Esophagus muscularis mucosa (tissue), 4 donors: Measurements from ENCODE around the gene TPPP. TPM values are rescaled to one million over a fixed set of nuclear protein-coding genes. Genes with fewer than 3 reads are reported as not detected.

Experiments
- DNase-seq: peaks from one replicate; pipeline ENCODE4 v3.0.0-alpha.2; 2017; ENCODE audit errors: extremely low spot score
- H3K27ac ChIP-seq, 4 donors: fragments of 200-600 bp; sonication (generic); replicated peaks in 1 of 4; 1 replicate in 3 of 4; 2 replicates in 1 of 4; pipeline ENCODE4 v1.5.1; 2016 to 2019; ENCODE audit warnings: mild to moderate bottlenecking in 1 of 4
- H3K27me3 ChIP-seq, 4 donors: fragments of 200-600 bp; sonication (generic); one replicate each; pipeline versions ENCODE4 v1.5.1 to v1.6.0; 2016 to 2019
- H3K36me3 ChIP-seq, 4 donors: fragments of 200-600 bp; sonication (generic); one replicate each; pipeline ENCODE4 v1.5.1; 2016 to 2019
- H3K4me1 ChIP-seq, 4 donors: fragments of 200-600 bp; sonication (generic); one replicate each; pipeline ENCODE4 v1.5.1; 2016 to 2019
- H3K4me3 ChIP-seq, 4 donors: fragments of 200-600 bp; sonication (generic); 1 replicate in 2 of 4; 2 replicates in 2 of 4; pipeline ENCODE4 v1.5.1; 2016 to 2019; ENCODE audit warnings: mild to moderate bottlenecking in 4 of 4, moderate library complexity in 1 of 4
- H3K9me3 ChIP-seq, 4 donors: fragments of 200-600 bp; sonication (generic); 1 replicate in 3 of 4; 2 replicates in 1 of 4; pipeline ENCODE4 v1.5.1; 2016 to 2019
- CTCF ChIP-seq, 3 experiments: fragments of 200-600 bp in 2 of 3; fragments of 450-650 bp in 1 of 3; sonication (generic) in 2 of 3; IDR thresholded peaks; one replicate each; pipeline ENCODE4 v1.5.1; 2017 to 2019; ENCODE audit warnings: antibody characterized with exemption in 3 of 3, mild to moderate bottlenecking in 2 of 3, moderate library complexity in 1 of 3
- EP300 ChIP-seq: sonication (generic); formaldehyde crosslinking; IDR thresholded peaks from one replicate; pipeline ENCODE4 v1.6.1; 2017; ENCODE audit warnings: antibody characterized with exemption
- POLR2A ChIP-seq: fragments of 450-650 bp; IDR thresholded peaks from one replicate; pipeline ENCODE4 v1.6.1; 2017; ENCODE audit warnings: antibody characterized with exemption, moderate library complexity, mild to moderate bottlenecking, low read depth
- POLR2AphosphoS5 ChIP-seq, 2 donors: sonication (generic); formaldehyde crosslinking; IDR thresholded peaks; one replicate each; pipeline ENCODE4 v1.6.1; 2017; ENCODE audit warnings: antibody characterized with exemption in 2 of 2
- WGBS: methylation state at CpG from one replicate; pipeline ENCODE4 v1.1.5; 2018; 5-methylcytosine and 5-hydroxymethylcytosine counted together
- intact Hi-C: fragments of 100-400 bp; cut with DNase I; formaldehyde crosslinking; loops from one replicate; pipeline ENCODE4 v1.15.1; 2023
- total RNA-seq, 4 donors: library from RNA; depleted of rRNA; stranded (reverse); fragments of >200 nt; gene quantifications; one replicate each; pipeline versions ENCODE4 v1.1.0 to v1.2.1, GENCODE V29; 2016

TPPP gene
- total RNA-seq, 4 donors from 2014 or later = 19.5 to 45.7 (median 34.5) TPM

- H3K36me3 ChIP-seq = peaks cover 0 to 32% (median 12%) of the 10 kb centered on the region in 4 donors
- 76% methylated on average over 10 of the region's 17 CpGs for WGBS
- H3K4me1 ChIP-seq = no peaks in the 10 kb centered on the region
- H3K27ac ChIP-seq = no peak overlapping the region
- no peak overlapping the region for H3K4me3 ChIP-seq
- H3K9me3 ChIP-seq = peaks cover 0 to 7% (median 0%) of the 10 kb centered on the region in 4 donors
- TF ChIP-seq CTCF (IDR thresholded peaks at IDR 0.05) = no peak
- no peak for TF ChIP-seq EP300
- no peak for TF ChIP-seq POLR2AphosphoS5 (IDR thresholded peaks at IDR 0.05)
- no peak for TF ChIP-seq POLR2A
- intact Hi-C loops = no loop called here
- no peaks in the 10 kb centered on the region for H3K27me3 ChIP-seq
- no peak for DNase-seq
Observed at GRCh38 chr5:654071-654778, 38.9 kb downstream of the TPPP start.

- peaks cover 0 to 23% (median 6%) of the 10 kb centered on the region in 4 donors for H3K36me3 ChIP-seq
- H3K4me3 ChIP-seq = no peak overlapping the region
- peaks cover 0 to 3% (median 0%) of the 10 kb centered on the region in 4 donors for H3K9me3 ChIP-seq
- H3K27me3 ChIP-seq = no peaks in the 10 kb centered on the region
- TF ChIP-seq POLR2AphosphoS5 (IDR thresholded peaks at IDR 0.05) (no peak), EP300 (no peak), POLR2A (no peak), CTCF (IDR thresholded peaks at IDR 0.05) (no peak)
- no peak for DNase-seq
- H3K27ac ChIP-seq = no peak overlapping the region
- intact Hi-C loops = no loop called here
- WGBS = 75% methylated on average over 8 of the region's 11 CpGs
- H3K4me1 ChIP-seq = no peaks in the 10 kb centered on the region
Observed at GRCh38 chr5:652773-653350, 40.3 kb downstream of the TPPP start.

GRCh38 chr5:652023-652515, 41.1 kb downstream of the TPPP start:
- H3K4me3 ChIP-seq = no peak overlapping the region
- no peak for DNase-seq
- no peaks in the 10 kb centered on the region for H3K9me3 ChIP-seq
- no peaks in the 10 kb centered on the region for H3K27me3 ChIP-seq
- TF ChIP-seq POLR2AphosphoS5 (IDR thresholded peaks at IDR 0.05) = no peak
- TF ChIP-seq POLR2A = no peak
- no peak for TF ChIP-seq CTCF (IDR thresholded peaks at IDR 0.05)
- WGBS = 95% methylated on average over 8 of the region's 8 CpGs
- peaks cover 0 to 20% (median 3%) of the 10 kb centered on the region in 4 donors for H3K36me3 ChIP-seq
- no peak overlapping the region for H3K27ac ChIP-seq
- intact Hi-C loops = no loop called here
- no peaks in the 10 kb centered on the region for H3K4me1 ChIP-seq

- DNase-seq = no peak
Observed at GRCh38 chr5:651296-652022, 41.7 kb downstream of the TPPP start.

More at GRCh38 chr5:651296-652022, 41.7 kb downstream of the TPPP start:
- H3K9me3 ChIP-seq = no peaks in the 10 kb centered on the region
- H3K4me3 ChIP-seq = no peak overlapping the region
- H3K27me3 ChIP-seq = no peaks in the 10 kb centered on the region
- 88% methylated on average over 16 of the region's 16 CpGs for WGBS
- H3K4me1 ChIP-seq = no peaks in the 10 kb centered on the region
- no peak for TF ChIP-seq POLR2AphosphoS5 (IDR thresholded peaks at IDR 0.05)
- no peak for TF ChIP-seq CTCF (IDR thresholded peaks at IDR 0.05)
- no peak for TF ChIP-seq EP300
- no peak for TF ChIP-seq POLR2A
- intact Hi-C loops = no loop called here
- no peak overlapping the region for H3K27ac ChIP-seq
- H3K36me3 ChIP-seq = peaks cover 0 to 26% (median 6%) of the 10 kb centered on the region in 4 donors
